ENCODE measurements around the gene MND1.

MND1 gene, protein sequence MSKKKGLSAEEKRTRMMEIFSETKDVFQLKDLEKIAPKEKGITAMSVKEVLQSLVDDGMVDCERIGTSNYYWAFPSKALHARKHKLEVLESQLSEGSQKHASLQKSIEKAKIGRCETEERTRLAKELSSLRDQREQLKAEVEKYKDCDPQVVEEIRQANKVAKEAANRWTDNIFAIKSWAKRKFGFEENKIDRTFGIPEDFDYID

DNA sequence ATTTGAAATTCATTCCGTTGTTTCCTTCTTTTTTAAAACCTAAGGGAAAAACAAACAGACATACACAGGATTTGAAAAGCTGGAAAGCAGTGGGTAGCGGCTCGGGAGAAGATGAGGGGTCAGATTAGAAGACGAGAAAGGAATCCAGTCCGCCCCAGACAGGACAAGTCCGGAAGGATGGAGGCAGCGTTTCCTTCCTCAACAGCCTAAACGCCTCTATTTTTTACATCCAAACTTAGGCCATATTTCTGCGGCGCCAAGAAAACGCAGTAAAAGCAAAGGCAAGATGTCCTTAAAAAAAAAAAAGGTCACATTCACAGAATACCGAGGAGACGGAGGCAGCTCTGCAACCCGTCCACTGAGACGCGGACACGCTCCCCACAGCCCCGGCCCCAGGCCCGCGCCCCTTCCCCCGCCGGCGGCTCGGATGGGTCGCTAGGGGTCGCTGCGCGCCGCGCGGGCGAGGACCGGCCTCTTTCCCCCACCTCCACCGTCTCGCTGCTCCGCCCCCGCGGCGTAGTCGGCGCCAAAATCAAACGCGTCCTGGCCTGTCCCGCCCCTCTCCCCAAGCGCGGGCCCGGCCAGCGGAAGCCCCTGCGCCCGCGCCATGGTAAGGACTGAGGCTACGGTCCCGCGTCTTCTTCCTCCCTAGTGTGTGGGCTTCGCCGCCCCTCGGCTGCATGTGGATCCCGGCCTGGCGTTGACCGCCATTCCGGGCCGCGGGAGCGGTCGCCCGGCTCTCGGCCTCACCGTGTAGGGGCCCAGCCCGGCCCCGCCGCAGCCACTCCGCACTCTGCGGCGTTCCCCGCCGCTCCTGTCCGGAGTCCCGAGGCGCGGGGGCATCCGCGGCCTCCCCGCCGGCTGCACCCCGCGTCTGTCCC is at the start of gene MND1:
Gene MND1, plus strand, starts transcription at position 558 of the 881 bp plus-strand sequence. Its CDS starts 50 bp downstream, at position 608.
- Histone ChIP-seq H3K9me3 (ENCODE audit: control insufficient read depth in 2 of 2, low read length in 2 of 2) (no peaks in the 10 kb centered on the region), H3K27ac (ENCODE audit: low read length) (no peak within 1 kb of the TSS), H3K27me3 (ENCODE audit: control insufficient read depth in 1 of 2, insufficient read depth in 2 of 2, low read length in 2 of 2) (no peaks in the 10 kb centered on the region), H3K36me3 (ENCODE audit: control insufficient read depth in 2 of 2, insufficient read depth in 2 of 2, low read length in 2 of 2) (no peaks in the 10 kb centered on the region), H3K4me3 (ENCODE audit: low read length in 2 of 2) (peak within 1 kb of the TSS; percentile 84 to 88), H3K9ac (ENCODE audit: low read length in 2 of 2) (peak within 1 kb of the TSS; percentile 62 to 72), H3K4me1 (ENCODE audit: control insufficient read depth, insufficient read depth, low read length) (peaks cover 13% of the 10 kb centered on the region)

DNA sequence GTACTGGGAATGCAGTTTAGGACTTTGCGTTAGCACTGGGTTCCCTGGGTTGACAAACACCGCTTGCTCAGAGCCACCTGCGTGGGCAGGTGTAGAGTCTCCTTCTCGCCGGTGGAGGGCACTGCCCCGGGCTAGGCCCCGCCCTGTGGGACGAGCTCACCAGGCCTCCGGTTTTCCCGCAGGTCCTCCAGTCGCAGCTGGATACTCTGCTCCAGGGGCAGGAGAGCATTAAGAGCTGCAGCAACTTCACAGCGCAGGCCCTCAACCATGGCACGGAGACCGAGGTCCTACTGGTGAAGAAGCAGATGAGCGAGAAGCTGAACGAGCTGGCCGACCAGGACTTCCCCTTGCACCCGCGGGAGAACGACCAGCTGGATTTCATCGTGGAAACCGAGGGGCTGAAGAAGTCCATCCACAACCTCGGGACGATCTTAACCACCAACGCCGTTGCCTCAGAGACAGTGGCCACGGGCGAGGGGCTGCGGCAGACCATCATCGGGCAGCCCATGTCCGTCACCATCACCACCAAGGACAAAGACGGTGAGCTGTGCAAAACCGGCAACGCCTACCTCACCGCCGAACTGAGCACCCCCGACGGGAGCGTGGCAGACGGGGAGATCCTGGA is 49.2 kb upstream of the MND1 start:
- Histone ChIP-seq H3K9ac (ENCODE audit: low read length in 2 of 2) (no peak overlapping the region), H3K27me3 (ENCODE audit: control insufficient read depth in 1 of 2, insufficient read depth in 2 of 2, low read length in 2 of 2) (no peaks in the 10 kb centered on the region), H3K4me1 (ENCODE audit: control insufficient read depth, insufficient read depth, low read length) (peaks cover 20% of the 10 kb centered on the region), H3K9me3 (ENCODE audit: control insufficient read depth in 2 of 2, low read length in 2 of 2) (peaks cover 0 to 4% of the 10 kb centered on the region in 2 donors), H3K4me3 (ENCODE audit: low read length in 2 of 2) (no peak overlapping the region), H3K36me3 (ENCODE audit: control insufficient read depth in 2 of 2, insufficient read depth in 2 of 2, low read length in 2 of 2) (peaks cover 16 to 18% of the 10 kb centered on the region in 2 donors), H3K27ac (ENCODE audit: low read length) (no peak overlapping the region)

DNA sequence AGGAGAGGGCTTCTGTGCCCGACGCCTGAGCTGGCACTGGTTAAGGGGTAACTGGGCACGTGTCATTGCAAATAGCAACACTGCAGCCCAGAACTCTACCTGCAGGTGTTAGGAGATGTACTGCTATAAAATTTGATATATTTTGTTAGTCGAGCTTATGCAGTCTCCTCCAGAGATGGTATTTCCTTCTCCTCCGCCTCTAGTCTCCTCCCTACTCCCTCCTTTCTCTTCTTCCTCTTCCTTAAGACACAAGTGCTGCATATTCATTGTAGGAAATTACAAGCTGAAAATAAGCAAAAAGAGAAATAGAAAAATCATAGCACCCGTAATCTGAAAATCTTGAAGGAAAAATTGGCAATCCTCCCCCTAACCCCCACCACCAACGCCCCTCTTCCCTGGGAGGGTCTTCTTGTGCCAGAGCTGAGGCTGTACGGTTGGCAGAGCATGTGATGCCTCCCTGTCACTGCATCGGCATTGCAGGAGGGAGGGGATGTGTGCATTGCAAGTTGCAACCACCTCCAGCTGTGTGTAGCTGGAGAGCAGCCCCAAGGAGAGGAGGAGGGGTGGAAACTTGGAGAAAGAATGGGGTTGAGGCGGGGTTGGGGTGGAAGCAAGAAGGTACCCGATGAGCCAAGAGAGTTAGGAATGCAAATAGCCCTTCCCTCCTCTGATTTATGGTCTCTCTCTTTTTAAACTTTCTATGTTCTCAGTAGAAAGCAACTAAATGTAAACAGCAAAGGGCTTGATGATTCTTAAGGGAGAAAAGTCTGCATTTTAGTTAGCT is 48.3 kb upstream of the MND1 start:
- peaks cover 16 to 18% of the 10 kb centered on the region in 2 donors for H3K36me3 ChIP-seq (ENCODE audit: control insufficient read depth in 2 of 2, insufficient read depth in 2 of 2, low read length in 2 of 2)

DNA sequence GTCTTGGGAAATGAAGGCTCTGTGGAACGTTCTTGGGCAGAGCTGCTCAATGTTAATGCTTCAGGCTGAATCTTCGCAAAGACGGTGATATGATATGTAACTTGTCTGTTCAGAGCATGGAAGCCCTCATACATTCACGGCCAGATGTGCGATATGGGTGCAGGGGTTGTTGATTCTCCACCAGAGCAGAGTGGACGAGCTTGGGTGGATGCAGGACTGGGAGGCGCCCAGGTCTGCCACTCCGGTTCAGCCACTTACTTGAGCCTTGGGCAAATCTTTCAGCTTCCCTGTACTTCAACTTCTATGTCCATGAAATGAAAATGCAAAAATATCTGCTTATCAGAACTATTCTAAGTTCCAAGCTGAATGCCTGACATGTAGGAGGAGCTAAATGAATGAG is 47.4 kb upstream of the MND1 start:
- peak overlapping the region in 1 of 2 donors; percentile 35 for H3K4me3 ChIP-seq (ENCODE audit: low read length in 2 of 2)
- peaks cover 16 to 19% of the 10 kb centered on the region in 2 donors for H3K36me3 ChIP-seq (ENCODE audit: control insufficient read depth in 2 of 2, insufficient read depth in 2 of 2, low read length in 2 of 2)
- H3K27ac ChIP-seq (ENCODE audit: low read length) = no peak overlapping the region

More for the DNA sequence above, 48.3 kb upstream of the MND1 start:
- H3K27me3 ChIP-seq (ENCODE audit: control insufficient read depth in 1 of 2, insufficient read depth in 2 of 2, low read length in 2 of 2) = no peaks in the 10 kb centered on the region
- peaks cover 0 to 4% of the 10 kb centered on the region in 2 donors for H3K9me3 ChIP-seq (ENCODE audit: control insufficient read depth in 2 of 2, low read length in 2 of 2)
- H3K9ac ChIP-seq (ENCODE audit: low read length in 2 of 2) = no peak overlapping the region
- H3K4me1 ChIP-seq (ENCODE audit: control insufficient read depth, insufficient read depth, low read length) = peaks cover 20% of the 10 kb centered on the region
- peak overlapping the region; percentile 49 for H3K27ac ChIP-seq (ENCODE audit: low read length)
- peak overlapping the region in 1 of 2 donors; percentile 57 for H3K4me3 ChIP-seq (ENCODE audit: low read length in 2 of 2)

DNA sequence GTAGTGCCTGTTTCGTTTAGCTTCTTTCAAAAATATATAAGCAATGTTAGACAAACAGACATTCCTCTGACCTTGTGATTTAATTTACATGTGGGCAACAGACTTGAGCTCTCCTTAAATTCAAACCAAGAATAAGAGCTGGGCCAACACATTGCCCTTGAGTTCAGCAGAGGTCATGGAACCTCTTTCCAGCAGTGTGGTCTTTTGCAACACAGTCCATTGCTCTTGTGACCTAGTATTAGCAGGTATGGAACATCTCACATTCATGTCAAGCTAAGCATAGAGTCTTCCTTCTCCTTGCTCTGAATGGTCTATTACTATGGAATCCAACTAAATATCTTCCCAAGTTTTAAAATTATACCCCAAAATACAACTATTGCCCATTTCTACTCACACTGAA is 33.7 kb upstream of the MND1 start:
- Histone ChIP-seq H3K36me3 (ENCODE audit: control insufficient read depth in 2 of 2, insufficient read depth in 2 of 2, low read length in 2 of 2) (peaks cover 0 to 5% of the 10 kb centered on the region in 2 donors), H3K27ac (ENCODE audit: low read length) (no peak overlapping the region), H3K4me3 (ENCODE audit: low read length in 2 of 2) (no peak overlapping the region), H3K4me1 (ENCODE audit: control insufficient read depth, insufficient read depth, low read length) (no peaks in the 10 kb centered on the region), H3K9me3 (ENCODE audit: control insufficient read depth in 2 of 2, low read length in 2 of 2) (no peaks in the 10 kb centered on the region), H3K9ac (ENCODE audit: low read length in 2 of 2) (no peak overlapping the region), H3K27me3 (ENCODE audit: control insufficient read depth in 1 of 2, insufficient read depth in 2 of 2, low read length in 2 of 2) (no peaks in the 10 kb centered on the region)

More for the DNA sequence above, 47.4 kb upstream of the MND1 start:
- no peaks in the 10 kb centered on the region for H3K27me3 ChIP-seq (ENCODE audit: control insufficient read depth in 1 of 2, insufficient read depth in 2 of 2, low read length in 2 of 2)
- H3K4me1 ChIP-seq (ENCODE audit: control insufficient read depth, insufficient read depth, low read length) = peaks cover 20% of the 10 kb centered on the region
- peaks cover 0 to 4% of the 10 kb centered on the region in 2 donors for H3K9me3 ChIP-seq (ENCODE audit: control insufficient read depth in 2 of 2, low read length in 2 of 2)
- H3K9ac ChIP-seq (ENCODE audit: low read length in 2 of 2) = no peak overlapping the region

DNA sequence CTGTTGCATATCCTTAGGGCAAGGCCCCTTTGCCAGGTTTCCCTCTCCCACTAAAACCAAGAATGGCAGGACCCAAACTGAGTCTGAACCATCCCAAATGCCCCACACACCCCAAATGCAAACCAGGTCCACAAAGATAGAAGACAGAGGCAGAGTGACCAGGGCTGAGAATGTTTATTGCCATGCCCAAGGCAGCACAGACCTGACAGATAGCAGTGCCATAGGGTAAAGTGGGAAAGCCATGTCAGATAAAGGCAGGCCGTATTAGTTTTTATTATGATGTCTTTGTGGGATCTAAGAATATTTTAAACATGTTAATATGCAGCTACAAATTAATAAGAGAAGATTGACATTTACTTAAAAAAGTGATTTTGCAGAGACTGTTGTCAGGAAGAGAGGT is 29.6 kb upstream of the MND1 start:
- no peaks in the 10 kb centered on the region for H3K4me1 ChIP-seq (ENCODE audit: control insufficient read depth, insufficient read depth, low read length)
- no peaks in the 10 kb centered on the region for H3K27me3 ChIP-seq (ENCODE audit: control insufficient read depth in 1 of 2, insufficient read depth in 2 of 2, low read length in 2 of 2)
- H3K9me3 ChIP-seq (ENCODE audit: control insufficient read depth in 2 of 2, low read length in 2 of 2) = no peaks in the 10 kb centered on the region
- no peak overlapping the region for H3K27ac ChIP-seq (ENCODE audit: low read length)
- peaks cover 3% of the 10 kb centered on the region in 2 donors for H3K36me3 ChIP-seq (ENCODE audit: control insufficient read depth in 2 of 2, insufficient read depth in 2 of 2, low read length in 2 of 2)
- no peak overlapping the region for H3K9ac ChIP-seq (ENCODE audit: low read length in 2 of 2)
- no peak overlapping the region for H3K4me3 ChIP-seq (ENCODE audit: low read length in 2 of 2)

DNA sequence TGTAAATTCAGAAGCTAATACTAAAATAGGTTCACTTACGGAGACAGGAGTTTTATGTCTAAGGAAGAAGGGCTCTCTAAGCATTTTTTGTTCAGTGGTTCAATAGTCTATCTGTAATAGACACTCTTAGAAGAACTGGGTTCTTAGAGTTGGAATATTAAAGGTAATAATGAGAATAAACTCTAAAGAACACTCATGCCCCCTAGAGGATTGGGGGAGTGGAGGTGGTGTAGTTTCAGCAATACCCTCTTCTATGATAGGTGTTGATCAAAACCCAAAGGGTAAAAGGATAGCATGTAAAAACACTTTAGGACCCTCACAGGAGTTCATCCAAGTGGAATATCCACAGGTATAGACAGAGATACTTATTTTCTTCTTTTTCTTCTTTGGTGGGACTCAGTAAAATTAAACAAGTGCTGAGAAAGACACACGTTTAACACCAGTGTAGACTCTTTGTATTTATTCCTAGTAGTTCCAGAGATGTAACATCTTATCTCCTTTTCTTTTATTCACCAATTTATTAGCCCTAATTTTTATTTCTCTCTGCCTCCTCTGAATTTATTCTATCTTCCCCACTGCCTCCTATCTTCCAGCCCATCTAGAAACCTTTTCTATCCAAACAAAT is 25.7 kb upstream of the MND1 start:
- H3K4me3 ChIP-seq (ENCODE audit: low read length in 2 of 2) = no peak overlapping the region
- H3K4me1 ChIP-seq (ENCODE audit: control insufficient read depth, insufficient read depth, low read length) = no peaks in the 10 kb centered on the region
- no peaks in the 10 kb centered on the region for H3K9me3 ChIP-seq (ENCODE audit: control insufficient read depth in 2 of 2, low read length in 2 of 2)
- no peaks in the 10 kb centered on the region for H3K27me3 ChIP-seq (ENCODE audit: control insufficient read depth in 1 of 2, insufficient read depth in 2 of 2, low read length in 2 of 2)
- peaks cover 8 to 15% of the 10 kb centered on the region in 2 donors for H3K36me3 ChIP-seq (ENCODE audit: control insufficient read depth in 2 of 2, insufficient read depth in 2 of 2, low read length in 2 of 2)
- no peak overlapping the region for H3K9ac ChIP-seq (ENCODE audit: low read length in 2 of 2)
- no peak overlapping the region for H3K27ac ChIP-seq (ENCODE audit: low read length)

DNA sequence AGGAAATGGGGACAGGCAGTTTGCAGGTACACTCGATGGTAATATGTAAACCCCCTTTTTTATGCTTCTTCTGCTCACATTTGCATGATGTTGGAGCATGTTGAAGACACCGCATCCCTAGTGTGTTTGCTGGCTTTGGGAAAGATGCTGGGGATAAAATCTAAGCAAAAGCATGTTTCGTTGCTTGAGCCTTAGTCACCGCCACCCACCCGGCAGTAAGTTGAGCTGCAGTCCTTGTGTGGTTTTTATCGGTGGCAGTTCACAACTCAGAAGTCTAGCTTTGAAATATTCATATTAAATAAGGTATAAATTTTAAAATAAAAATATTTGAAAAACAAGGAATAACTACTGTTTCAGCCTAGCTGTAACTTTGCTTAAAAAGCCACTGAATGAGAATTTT is 21.7 kb upstream of the MND1 start:
- Histone ChIP-seq H3K4me3 (ENCODE audit: low read length in 2 of 2) (no peak overlapping the region), H3K27ac (ENCODE audit: low read length) (no peak overlapping the region)

DNA sequence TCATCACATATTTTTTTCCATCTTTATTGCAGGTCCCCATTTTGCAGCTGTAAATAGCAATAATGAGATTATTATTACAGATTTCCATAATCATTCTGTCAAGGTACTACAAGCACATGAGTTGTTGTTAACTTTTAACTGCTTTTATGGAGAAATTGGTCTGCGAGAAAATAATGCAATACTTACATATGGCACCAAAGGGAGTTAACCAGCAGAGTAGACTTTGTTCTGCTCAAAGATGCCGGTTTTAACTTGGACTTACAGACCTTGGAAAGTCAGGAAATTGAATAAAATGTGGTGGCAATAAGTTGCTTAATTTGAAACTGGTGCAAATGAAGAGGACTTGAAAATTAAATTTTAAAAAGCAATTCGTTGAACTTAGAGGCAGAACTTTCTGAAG is 20.4 kb upstream of the MND1 start:
- no peak overlapping the region for H3K27ac ChIP-seq (ENCODE audit: low read length)
- H3K4me1 ChIP-seq (ENCODE audit: control insufficient read depth, insufficient read depth, low read length) = no peaks in the 10 kb centered on the region
- no peak overlapping the region for H3K4me3 ChIP-seq (ENCODE audit: low read length in 2 of 2)
- peaks cover 10 to 22% of the 10 kb centered on the region in 2 donors for H3K36me3 ChIP-seq (ENCODE audit: control insufficient read depth in 2 of 2, insufficient read depth in 2 of 2, low read length in 2 of 2)
- H3K9ac ChIP-seq (ENCODE audit: low read length in 2 of 2) = no peak overlapping the region
- no peaks in the 10 kb centered on the region for H3K27me3 ChIP-seq (ENCODE audit: control insufficient read depth in 1 of 2, insufficient read depth in 2 of 2, low read length in 2 of 2)
- no peaks in the 10 kb centered on the region for H3K9me3 ChIP-seq (ENCODE audit: control insufficient read depth in 2 of 2, low read length in 2 of 2)

More for the DNA sequence above, 21.7 kb upstream of the MND1 start:
- Histone ChIP-seq H3K27me3 (ENCODE audit: control insufficient read depth in 1 of 2, insufficient read depth in 2 of 2, low read length in 2 of 2) (no peaks in the 10 kb centered on the region), H3K9ac (ENCODE audit: low read length in 2 of 2) (no peak overlapping the region), H3K4me1 (ENCODE audit: control insufficient read depth, insufficient read depth, low read length) (no peaks in the 10 kb centered on the region), H3K9me3 (ENCODE audit: control insufficient read depth in 2 of 2, low read length in 2 of 2) (no peaks in the 10 kb centered on the region), H3K36me3 (ENCODE audit: control insufficient read depth in 2 of 2, insufficient read depth in 2 of 2, low read length in 2 of 2) (peaks cover 13 to 24% of the 10 kb centered on the region in 2 donors)

DNA sequence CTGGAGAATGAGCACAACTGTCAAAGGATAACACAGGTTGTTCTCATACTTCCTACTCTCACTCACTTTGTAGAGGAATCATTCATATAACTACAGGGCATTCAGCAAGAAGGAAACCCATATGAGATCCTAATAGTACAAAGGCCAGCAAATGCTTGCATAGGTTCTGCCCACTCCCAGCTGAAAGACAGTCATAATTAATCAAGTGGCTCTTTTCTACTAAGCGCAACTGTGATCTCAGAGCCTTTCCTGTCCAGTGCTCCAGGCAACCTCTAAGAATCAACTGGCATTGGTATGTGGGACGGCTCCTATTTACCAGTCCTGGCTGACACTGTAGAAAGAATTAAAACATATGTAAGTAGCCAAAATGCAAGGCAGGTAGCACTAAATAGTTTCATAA is 18.9 kb upstream of the MND1 start:
- H3K27ac ChIP-seq (ENCODE audit: low read length) = no peak overlapping the region
- no peak overlapping the region for H3K4me3 ChIP-seq (ENCODE audit: low read length in 2 of 2)
- no peaks in the 10 kb centered on the region for H3K9me3 ChIP-seq (ENCODE audit: control insufficient read depth in 2 of 2, low read length in 2 of 2)
- H3K4me1 ChIP-seq (ENCODE audit: control insufficient read depth, insufficient read depth, low read length) = no peaks in the 10 kb centered on the region
- no peak overlapping the region for H3K9ac ChIP-seq (ENCODE audit: low read length in 2 of 2)
- peaks cover 10 to 22% of the 10 kb centered on the region in 2 donors for H3K36me3 ChIP-seq (ENCODE audit: control insufficient read depth in 2 of 2, insufficient read depth in 2 of 2, low read length in 2 of 2)
- no peaks in the 10 kb centered on the region for H3K27me3 ChIP-seq (ENCODE audit: control insufficient read depth in 1 of 2, insufficient read depth in 2 of 2, low read length in 2 of 2)

Measured in stomach smooth muscle (tissue), 2 donors.